ENCODE data around the gene LHFPL3.

LHFPL3 gene

DNA sequence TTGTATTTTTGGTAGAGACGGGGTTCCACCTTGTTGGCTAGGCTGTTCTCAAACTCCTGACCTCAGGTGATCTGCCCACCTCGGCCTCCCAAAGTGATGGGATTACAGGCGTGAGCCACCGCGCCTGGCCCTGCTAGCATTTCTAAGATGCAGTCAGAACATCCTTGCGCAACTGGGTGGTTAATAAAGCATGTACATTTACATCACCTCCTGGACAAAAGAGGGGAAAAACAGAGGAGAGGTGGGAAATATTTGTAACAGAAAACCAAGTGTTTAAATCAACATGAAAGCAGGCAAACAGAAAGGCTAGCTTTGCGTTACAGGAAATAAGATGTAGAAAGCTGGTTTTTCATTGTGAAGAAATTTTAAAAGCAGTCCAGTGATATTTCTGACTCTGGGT, 464.7 kb downstream of the LHFPL3 start:
- no peaks in the 10 kb centered on the region for H3K36me3 ChIP-seq (ENCODE audit: insufficient read depth, low read length)
- no peaks in the 10 kb centered on the region for H3K9me2 ChIP-seq (ENCODE audit: low read depth, low read length)
- no peak overlapping the region for H3K27ac ChIP-seq (ENCODE audit: low read depth, low read length, poor library complexity, severe bottlenecking)
- no peak overlapping the region for H3K4me3 ChIP-seq (ENCODE audit: low read depth, low read length, poor library complexity, severe bottlenecking)
- no peaks in the 10 kb centered on the region for H3K27me3 ChIP-seq (ENCODE audit: insufficient read depth, low read length)
- H3F3A ChIP-seq (ENCODE audit: insufficient read depth, low read length): no peaks in the 10 kb centered on the region
- no peaks in the 10 kb centered on the region for H3K9me3 ChIP-seq (ENCODE audit: low read length)
- H4K20me1 ChIP-seq (ENCODE audit: insufficient read depth, low read length): no peaks in the 10 kb centered on the region
- H3K4me2 ChIP-seq (ENCODE audit: low read length): no peak overlapping the region
- H3K9ac ChIP-seq (ENCODE audit: low read length): no peak overlapping the region
- H2AFZ ChIP-seq (ENCODE audit: low read length): no peak overlapping the region
- H3K4me1 ChIP-seq (ENCODE audit: insufficient read depth, low read length, severe bottlenecking): no peaks in the 10 kb centered on the region
- no peaks in the 10 kb centered on the region for H3K79me2 ChIP-seq (ENCODE audit: insufficient read depth, low read length)
- TF ChIP-seq EZH2 (IDR thresholded peaks at IDR 0.05; ENCODE audit: borderline replicate concordance, low read length): no peak
- TF ChIP-seq CTCF (IDR thresholded peaks at IDR 0.05; ENCODE audit: low read length): no peak

- no peaks in the 10 kb centered on the region for H3K9me2 ChIP-seq (ENCODE audit: low read depth, low read length)
- no peaks in the 10 kb centered on the region for H3K27me3 ChIP-seq (ENCODE audit: insufficient read depth, low read length)
- H3K9me3 ChIP-seq (ENCODE audit: low read length): no peaks in the 10 kb centered on the region
- H3K79me2 ChIP-seq (ENCODE audit: insufficient read depth, low read length): no peaks in the 10 kb centered on the region
- H3K36me3 ChIP-seq (ENCODE audit: insufficient read depth, low read length): no peaks in the 10 kb centered on the region
- no peak overlapping the region for H3K27ac ChIP-seq (ENCODE audit: low read depth, low read length, poor library complexity, severe bottlenecking)
- H3K4me3 ChIP-seq (ENCODE audit: low read depth, low read length, poor library complexity, severe bottlenecking): no peak overlapping the region
- TF ChIP-seq EZH2 (IDR thresholded peaks at IDR 0.05; ENCODE audit: borderline replicate concordance, low read length) (no peak), CTCF (IDR thresholded peaks at IDR 0.05; ENCODE audit: low read length) (no peak)
- H3F3A ChIP-seq (ENCODE audit: insufficient read depth, low read length): no peaks in the 10 kb centered on the region
- H3K4me2 ChIP-seq (ENCODE audit: low read length): no peak overlapping the region
- no peaks in the 10 kb centered on the region for H4K20me1 ChIP-seq (ENCODE audit: insufficient read depth, low read length)
- no peak overlapping the region for H2AFZ ChIP-seq (ENCODE audit: low read length)
- no peak overlapping the region for H3K9ac ChIP-seq (ENCODE audit: low read length)
- H3K4me1 ChIP-seq (ENCODE audit: insufficient read depth, low read length, severe bottlenecking): no peaks in the 10 kb centered on the region
Observed at GRCh38 chr7:104794154-104794553, 465.8 kb downstream of the LHFPL3 start.

DNA sequence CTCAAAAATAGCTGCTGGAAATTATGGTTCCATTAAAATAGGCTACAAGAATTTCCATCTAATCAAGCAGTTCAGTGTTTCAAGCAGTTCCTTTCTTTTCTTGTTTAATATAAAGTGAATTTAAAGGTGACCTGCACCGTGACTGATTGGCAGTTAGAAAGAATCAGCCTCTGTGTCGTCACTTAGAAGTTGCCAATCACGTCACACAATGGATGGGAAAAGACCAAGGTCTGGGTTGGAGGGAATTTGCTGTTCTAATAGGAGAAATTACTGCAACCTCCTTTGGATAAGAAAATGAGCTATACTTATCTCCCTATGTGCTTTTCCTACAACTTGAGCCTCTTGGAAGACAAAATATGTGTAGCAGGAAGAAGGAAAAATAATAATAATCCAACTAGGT, 466.2 kb downstream of the LHFPL3 start:
- H3K27me3 ChIP-seq (ENCODE audit: insufficient read depth, low read length): no peaks in the 10 kb centered on the region
- no peak overlapping the region for H3K4me3 ChIP-seq (ENCODE audit: low read depth, low read length, poor library complexity, severe bottlenecking)
- H3K27ac ChIP-seq (ENCODE audit: low read depth, low read length, poor library complexity, severe bottlenecking): no peak overlapping the region
- H3F3A ChIP-seq (ENCODE audit: insufficient read depth, low read length): no peaks in the 10 kb centered on the region
- no peak overlapping the region for H2AFZ ChIP-seq (ENCODE audit: low read length)
- no peak overlapping the region for H3K9ac ChIP-seq (ENCODE audit: low read length)
- H3K9me3 ChIP-seq (ENCODE audit: low read length): no peaks in the 10 kb centered on the region
- H4K20me1 ChIP-seq (ENCODE audit: insufficient read depth, low read length): no peaks in the 10 kb centered on the region
- H3K9me2 ChIP-seq (ENCODE audit: low read depth, low read length): no peaks in the 10 kb centered on the region
- TF ChIP-seq EZH2 (IDR thresholded peaks at IDR 0.05; ENCODE audit: borderline replicate concordance, low read length) (no peak), CTCF (IDR thresholded peaks at IDR 0.05; ENCODE audit: low read length) (no peak)
- no peak overlapping the region for H3K4me2 ChIP-seq (ENCODE audit: low read length)
- no peaks in the 10 kb centered on the region for H3K4me1 ChIP-seq (ENCODE audit: insufficient read depth, low read length, severe bottlenecking)
- H3K36me3 ChIP-seq (ENCODE audit: insufficient read depth, low read length): no peaks in the 10 kb centered on the region
- H3K79me2 ChIP-seq (ENCODE audit: insufficient read depth, low read length): no peaks in the 10 kb centered on the region

Measured in OCI-LY1 (cell line).